Ramos (cell line): Measurements from ENCODE around the gene HOXA7.

Source experiments
- in situ Hi-C: fragments of 300-500 bp; cut with MboI; formaldehyde crosslinking; loops from one replicate; pipeline ENCODE4 v1.14.3; 2022; ENCODE audit warnings: low sequenced_read_pairs; ENCODE audit not compliant: unreplicated experiment

The HOXA7 gene

GRCh38 chr7:27162561-27163287 is 6.2 kb upstream of the HOXA7 start:
- in situ Hi-C loops, result loop anchor here (25.0 kb wide), 2 partner anchors 1100 to 1275 kb away; no protein-coding TSS in a partner anchor

GRCh38 chr7:27161721-27162560 is 5.5 kb upstream of the HOXA7 start:
- in situ Hi-C loops, result loop anchor here (25.0 kb wide), 2 partner anchors 1100 to 1275 kb away; no protein-coding TSS in a partner anchor

- in situ Hi-C loops, result loop anchor here (25.0 kb wide), 2 partner anchors 1099 to 1274 kb away; no protein-coding TSS in a partner anchor
These were observed 4.8 kb upstream of the HOXA7 start for GRCh38 chr7:27161214-27161720.

GRCh38 chr7:27160546-27161213 is 4.2 kb upstream of the HOXA7 start:
- in situ Hi-C loops, result loop anchor here (25.0 kb wide), 2 partner anchors 1098 to 1273 kb away; no protein-coding TSS in a partner anchor

GRCh38 chr7:27160145-27160545 is 3.7 kb upstream of the HOXA7 start:
- in situ Hi-C loops, result loop anchor here (25.0 kb wide), 2 partner anchors 1098 to 1273 kb away; no protein-coding TSS in a partner anchor

- in situ Hi-C loops, result loop anchor here (10.0 to 25.0 kb wide), 4 partner anchors 485 to 1272 kb away; no protein-coding TSS in a partner anchor
These were observed 3.0 kb upstream of the HOXA7 start for GRCh38 chr7:27159266-27160144.

- in situ Hi-C loops, result loop anchor here (10.0 to 25.0 kb wide), 4 partner anchors 484 to 1271 kb away; no protein-coding TSS in a partner anchor
These were observed 2.2 kb upstream of the HOXA7 start for GRCh38 chr7:27158436-27159265.

- in situ Hi-C loops, result loop anchor here (10.0 to 25.0 kb wide), 4 partner anchors 483 to 1271 kb away; no protein-coding TSS in a partner anchor
These were observed 1.4 kb upstream of the HOXA7 start for GRCh38 chr7:27157702-27158431.

GRCh38 chr7:27156916-27157701 is 634 bp upstream of the HOXA7 start:
- in situ Hi-C loops, result loop anchor here (10.0 to 25.0 kb wide), 4 partner anchors 482 to 1270 kb away; no protein-coding TSS in a partner anchor

- in situ Hi-C loops, result loop anchor here (10.0 to 25.0 kb wide), 4 partner anchors 481 to 1269 kb away; no protein-coding TSS in a partner anchor
These were observed 513 bp downstream of the HOXA7 start for GRCh38 chr7:27155816-27156507.

- in situ Hi-C loops, result loop anchor here (10.0 to 25.0 kb wide), 4 partner anchors 480 to 1268 kb away; no protein-coding TSS in a partner anchor
These were observed 1.3 kb downstream of the HOXA7 start for GRCh38 chr7:27154901-27155815.

GRCh38 chr7:27154369-27154768 is 2.1 kb downstream of the HOXA7 start:
- in situ Hi-C loops, result loop anchor here (10.0 to 25.0 kb wide), 4 partner anchors 480 to 1267 kb away; no protein-coding TSS in a partner anchor

GRCh38 chr7:27153526-27153925 is 2.9 kb downstream of the HOXA7 start:
- in situ Hi-C loops, result loop anchor here (10.0 to 25.0 kb wide), 4 partner anchors 479 to 1266 kb away; no protein-coding TSS in a partner anchor

- in situ Hi-C loops, result loop anchor here (10.0 to 25.0 kb wide), 4 partner anchors 478 to 1266 kb away; no protein-coding TSS in a partner anchor
These were observed 3.5 kb downstream of the HOXA7 start for GRCh38 chr7:27152816-27153442.
